Naive thymus-derived CD8-positive, alpha-beta T cell (primary cell): ENCODE measurements around the gene ITPKB. TPM values are rescaled to one million over a fixed set of nuclear protein-coding genes. Genes with fewer than 3 reads are reported as not detected.

Source experiments
- ATAC-seq, 2 donors: fragments of 150-1000 bp; cut with Tn5 transposase in 1 of 2; sonication (Bioruptor Pico), chemical (Tn5 transposase) in 1 of 2; 1 replicate in 1 of 2; 2 replicates in 1 of 2; pipeline ENCODE4 v1.10.0; 2021; ENCODE audit warnings: mild to moderate bottlenecking in 2 of 2, moderate library complexity in 2 of 2
- POLR2A ChIA-PET: fragments of 350-600 bp; sonication (Branson Sonifier 250); formaldehyde crosslinking; loops from one replicate; lab custom pipeline; 2021; ENCODE audit warnings: antibody characterized with exemption; lab: Charles Lee
- DNase-seq, 10 donors: peaks; one replicate each; pipeline versions ENCODE4 v3.0.0 to v3.0.0-alpha.2; 2020 to 2022
- H3K27ac Mint-ChIP-seq, 10 donors: one replicate each; pipeline ENCODE4 v1.8.0; 2020 to 2022; ENCODE audit warnings: mild to moderate bottlenecking in 10 of 10, mixed read lengths in 10 of 10, moderate library complexity in 4 of 10, inconsistent platforms in 1 of 10
- H3K27me3 Mint-ChIP-seq, 5 donors: one replicate each; pipeline ENCODE4 v1.8.0; 2021 to 2022; ENCODE audit warnings: mixed read lengths in 5 of 5
- H3K36me3 Mint-ChIP-seq, 3 donors: one replicate each; pipeline ENCODE4 v1.8.0; 2020 to 2022; ENCODE audit warnings: mixed read lengths in 3 of 3, mild to moderate bottlenecking in 2 of 3, inconsistent platforms in 1 of 3
- H3K4me1 Mint-ChIP-seq, 4 donors: one replicate each; pipeline ENCODE4 v1.8.0; 2021 to 2022; ENCODE audit warnings: mixed read lengths in 4 of 4
- H3K4me3 Mint-ChIP-seq, 10 donors: one replicate each; pipeline ENCODE4 v1.8.0; 2020 to 2022; ENCODE audit warnings: mild to moderate bottlenecking in 10 of 10, mixed read lengths in 10 of 10, moderate library complexity in 6 of 10, inconsistent platforms in 1 of 10
- H3K9me3 Mint-ChIP-seq, 9 donors: one replicate each; pipeline ENCODE4 v1.8.0; 2020 to 2022; ENCODE audit warnings: mixed read lengths in 9 of 9, mild to moderate bottlenecking in 3 of 9, inconsistent platforms in 1 of 9, moderate library complexity in 1 of 9
- polyA plus RNA-seq, 3 donors: library from polyadenylated mRNA; unstranded; fragments of 300-500 nt; fragmentation: Illumina TruSeq; gene quantifications; one replicate each; pipeline ENCODE4 v1.2.3, GENCODE V29; 2021
- total RNA-seq, 8 experiments: library from RNA in 2 of 8; stranded (reverse) in 2 of 8; gene quantifications; one replicate each; pipeline ENCODE4 v1.2.3 and lab custom pipeline; 2021 to 2026

ITPKB gene
- total and polyA plus RNA-seq, 5 experiments from 2014 or later = 72.3 to 185 (median 74.3) TPM

GRCh38 chr1:226646026-226646869, 92.8 kb downstream of the ITPKB start:
- POLR2A ChIA-PET = interaction anchor here (1.0 to 26.5 kb wide), 7 partner anchors 10 to 90 kb away, joined by 3 to 613 read pairs (median 5); no protein-coding TSS in a partner anchor
- no peaks in the 10 kb centered on the region for H3K27me3 Mint-ChIP-seq
- H3K4me3 Mint-ChIP-seq = peak overlapping the region; percentile 19 to 86 (median 66)
- ATAC-seq (no peak), DNase-seq (peak in 1 of 10 donors; percentile 50)
- no peaks in the 10 kb centered on the region for H3K9me3 Mint-ChIP-seq
- peaks cover 45 to 75% (median 71%) of the 10 kb centered on the region in 4 donors for H3K4me1 Mint-ChIP-seq
- peaks cover 5 to 70% (median 8%) of the 10 kb centered on the region in 3 donors for H3K36me3 Mint-ChIP-seq
- H3K27ac Mint-ChIP-seq = peak overlapping the region in 9 of 10 donors; percentile 85 to 97 (median 92)

GRCh38 chr1:226645279-226645976, 93.7 kb downstream of the ITPKB start:
- Mint-ChIP-seq H3K4me3 (peak overlapping the region; percentile 31 to 86 (median 74)), H3K4me1 (peaks cover 40 to 82% (median 74%) of the 10 kb centered on the region in 4 donors), H3K27ac (peak overlapping the region in 9 of 10 donors; percentile 87 to 97 (median 93)), H3K9me3 (no peaks in the 10 kb centered on the region), H3K27me3 (no peaks in the 10 kb centered on the region), H3K36me3 (peaks cover 5 to 76% (median 8%) of the 10 kb centered on the region in 3 donors)
- DNase-seq (peak in 4 of 10 donors; percentile 42 to 75 (median 50)), ATAC-seq (peak; percentile 46 to 51)
- POLR2A ChIA-PET = interaction anchor here (0.6 to 26.5 kb wide), 14 partner anchors 8 to 293 kb away, joined by 3 to 613 read pairs (median 4); partner anchors contain the start of gene ITPKB

DNA sequence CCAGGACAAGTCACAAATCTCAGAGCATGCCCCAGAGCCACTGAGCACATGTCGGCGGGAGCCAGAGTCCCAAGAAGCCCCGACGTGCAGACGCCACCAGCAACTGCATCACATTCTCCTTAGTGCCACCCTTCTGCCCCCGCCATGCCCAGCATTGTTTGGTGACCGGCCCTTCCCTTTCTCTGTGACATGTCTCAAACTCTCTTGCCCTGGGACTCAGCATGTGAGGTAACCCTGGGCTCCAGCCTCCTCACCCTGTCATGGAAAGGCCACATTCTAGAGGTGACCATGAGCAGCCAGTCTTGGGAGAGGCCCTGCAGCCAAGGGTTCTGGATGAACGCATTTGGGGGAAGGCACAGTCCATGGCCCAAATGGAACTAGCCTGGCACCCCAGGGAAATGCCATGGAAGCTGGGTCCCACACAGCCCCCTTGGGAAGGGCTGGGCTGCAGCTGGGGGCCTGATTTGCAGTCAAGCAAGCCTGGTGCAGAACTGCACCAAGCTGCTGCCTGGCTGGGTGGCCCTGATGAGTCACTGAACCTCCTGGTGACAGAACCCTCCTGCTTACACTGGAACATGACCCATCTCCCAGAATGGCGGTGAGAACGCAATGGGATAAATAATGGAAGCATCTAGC, 94.4 kb downstream of the ITPKB start:
- Mint-ChIP-seq H3K4me3 (peak overlapping the region; percentile 53 to 86 (median 74)), H3K36me3 (peaks cover 5 to 80% (median 8%) of the 10 kb centered on the region in 3 donors)

GRCh38 chr1:226643611-226644540, 95.2 kb downstream of the ITPKB start:
- H3K9me3 Mint-ChIP-seq = no peaks in the 10 kb centered on the region
- no peaks in the 10 kb centered on the region for H3K27me3 Mint-ChIP-seq
- peaks cover 33 to 76% (median 74%) of the 10 kb centered on the region in 4 donors for H3K4me1 Mint-ChIP-seq
- POLR2A ChIA-PET = interaction anchor here (1.0 to 26.5 kb wide), 12 partner anchors 9 to 185 kb away, joined by 3 to 613 read pairs (median 11); partner anchors contain the start of gene ITPKB
- H3K27ac Mint-ChIP-seq = peak overlapping the region in 9 of 10 donors; percentile 88 to 97 (median 93)
- ATAC-seq = peak; percentile 45 to 67
- peaks cover 5 to 83% (median 8%) of the 10 kb centered on the region in 3 donors for H3K36me3 Mint-ChIP-seq
- DNase-seq = peak in 7 of 10 donors; percentile 49 to 80 (median 60)
- H3K4me3 Mint-ChIP-seq = peak overlapping the region; percentile 53 to 86 (median 74)

More for the DNA sequence above, 94.4 kb downstream of the ITPKB start:
- DNase-seq = peak in 1 of 10 donors; percentile 37
- peak in 1 of 2 donors; percentile 17 for ATAC-seq
- POLR2A ChIA-PET = interaction anchor here (0.6 to 26.5 kb wide), 17 partner anchors 8 to 184 kb away, joined by 3 to 613 read pairs (median 6); partner anchors contain the start of gene ITPKB
- Mint-ChIP-seq H3K27me3 (no peaks in the 10 kb centered on the region), H3K9me3 (no peaks in the 10 kb centered on the region), H3K4me1 (peaks cover 35 to 83% (median 78%) of the 10 kb centered on the region in 4 donors), H3K27ac (peak overlapping the region in 9 of 10 donors; percentile 87 to 97 (median 93))

GRCh38 chr1:226643177-226643576, 95.9 kb downstream of the ITPKB start:
- H3K4me1 Mint-ChIP-seq = peaks cover 30 to 72% (median 69%) of the 10 kb centered on the region in 4 donors
- DNase-seq (peak in 4 of 10 donors; percentile 25 to 64 (median 52)), ATAC-seq (peak; percentile 52 to 69)
- H3K9me3 Mint-ChIP-seq = no peaks in the 10 kb centered on the region
- peak overlapping the region in 9 of 10 donors; percentile 88 to 97 (median 93) for H3K27ac Mint-ChIP-seq
- peak overlapping the region; percentile 53 to 86 (median 74) for H3K4me3 Mint-ChIP-seq
- H3K36me3 Mint-ChIP-seq = peaks cover 2 to 83% (median 3%) of the 10 kb centered on the region in 3 donors
- no peaks in the 10 kb centered on the region for H3K27me3 Mint-ChIP-seq
- POLR2A ChIA-PET = interaction anchor here (0.6 to 26.5 kb wide), 14 partner anchors 9 to 456 kb away, joined by 3 to 613 read pairs (median 10); partner anchors contain the start of genes ACBD3 and ITPKB

GRCh38 chr1:226642421-226642820, 96.7 kb downstream of the ITPKB start:
- H3K27ac Mint-ChIP-seq = peak overlapping the region in 8 of 10 donors; percentile 88 to 97 (median 93)
- no peak for DNase-seq

DNA sequence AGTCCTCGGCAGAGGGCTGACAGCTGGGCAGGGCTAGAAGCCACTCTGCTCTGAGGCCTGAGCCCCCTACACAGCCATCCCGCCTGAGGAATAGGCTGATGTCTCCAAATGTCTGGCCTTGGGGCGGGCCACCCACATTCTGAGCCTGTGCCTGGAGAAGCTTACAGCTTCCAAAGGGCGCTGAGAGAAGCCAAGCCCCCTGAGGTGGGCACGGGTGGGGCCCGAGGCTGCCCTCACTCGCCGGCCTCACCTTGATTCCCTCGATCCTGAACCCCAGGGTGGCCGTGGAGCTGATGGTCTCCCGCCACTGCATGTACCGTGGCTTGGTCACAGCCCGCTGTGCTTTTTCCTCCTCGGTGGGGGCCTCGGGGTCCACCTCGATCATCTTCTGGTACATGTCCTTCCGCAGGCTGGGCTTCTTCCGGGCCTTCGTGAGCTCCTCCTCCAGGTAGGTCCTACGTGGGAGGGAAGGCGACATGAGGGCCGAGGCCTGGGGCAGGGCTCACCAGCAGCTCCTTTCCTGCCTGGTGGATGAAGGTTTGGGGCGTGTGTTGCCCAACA, 97.3 kb downstream of the ITPKB start:
- peaks cover 29 to 69% (median 65%) of the 10 kb centered on the region in 4 donors for H3K4me1 Mint-ChIP-seq
- H3K27ac Mint-ChIP-seq = peak overlapping the region in 8 of 10 donors; percentile 14 to 97 (median 90)
- DNase-seq (peak in 1 of 10 donors; percentile 36), ATAC-seq (no peak)
- H3K4me3 Mint-ChIP-seq = no peak overlapping the region
- no peaks in the 10 kb centered on the region for H3K9me3 Mint-ChIP-seq
- peaks cover 0 to 83% (median 0%) of the 10 kb centered on the region in 3 donors for H3K36me3 Mint-ChIP-seq
- POLR2A ChIA-PET = interaction anchor here (0.9 to 26.5 kb wide), 7 partner anchors 11 to 187 kb away, joined by 3 to 613 read pairs (median 10); no protein-coding TSS in a partner anchor
- H3K27me3 Mint-ChIP-seq = no peaks in the 10 kb centered on the region

More at GRCh38 chr1:226642421-226642820, 96.7 kb downstream of the ITPKB start:
- POLR2A ChIA-PET = interaction anchor here (0.9 to 26.5 kb wide), 9 partner anchors 10 to 186 kb away, joined by 3 to 613 read pairs (median 4); no protein-coding TSS in a partner anchor
- H3K9me3 Mint-ChIP-seq = no peaks in the 10 kb centered on the region
- peak overlapping the region in 3 of 10 donors; percentile 12 to 72 (median 36) for H3K4me3 Mint-ChIP-seq
- H3K27me3 Mint-ChIP-seq = no peaks in the 10 kb centered on the region
- no peak for ATAC-seq
- H3K4me1 Mint-ChIP-seq = peaks cover 27 to 69% (median 64%) of the 10 kb centered on the region in 4 donors
- H3K36me3 Mint-ChIP-seq = peaks cover 0 to 83% (median 0%) of the 10 kb centered on the region in 3 donors

GRCh38 chr1:226640321-226641136, 98.6 kb downstream of the ITPKB start:
- Mint-ChIP-seq H3K27ac (peak overlapping the region; percentile 60 to 94 (median 88)), H3K27me3 (no peaks in the 10 kb centered on the region), H3K9me3 (no peaks in the 10 kb centered on the region), H3K4me3 (peak overlapping the region in 2 of 10 donors; percentile 11 to 51), H3K4me1 (peaks cover 27 to 69% (median 63%) of the 10 kb centered on the region in 4 donors), H3K36me3 (peaks cover 0 to 81% (median 0%) of the 10 kb centered on the region in 3 donors)
- no peak for ATAC-seq
- POLR2A ChIA-PET = interaction anchor here (1.0 to 26.5 kb wide), 4 partner anchors 12 to 99 kb away, joined by 4 to 613 read pairs (median 19); partner anchors contain the start of gene ITPKB
- DNase-seq = peak in 1 of 10 donors; percentile 52

DNA sequence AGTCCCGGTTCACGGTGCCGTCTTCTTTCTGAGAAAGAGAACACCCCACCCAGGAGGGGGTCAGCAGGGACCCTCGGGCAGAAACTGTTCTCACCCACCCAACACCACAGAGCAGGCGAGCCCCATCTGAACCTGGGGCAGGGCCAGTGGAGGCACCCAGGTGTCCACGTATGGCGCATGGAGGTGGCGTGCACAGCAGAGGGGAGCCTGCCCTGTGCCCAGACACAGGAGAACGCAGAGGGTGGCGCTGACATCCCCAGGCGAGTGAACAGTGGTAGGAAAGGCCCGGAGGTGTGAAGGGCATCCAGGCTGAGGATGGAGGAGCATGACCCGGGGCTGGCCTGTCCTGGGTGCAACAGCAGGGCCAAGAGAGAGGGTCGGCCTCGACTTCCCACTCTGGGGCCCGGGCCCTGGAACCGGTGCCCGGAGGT, 99.4 kb downstream of the ITPKB start:
- no peak overlapping the region for H3K4me3 Mint-ChIP-seq
- peak in 1 of 10 donors; percentile 7 for DNase-seq
- H3K36me3 Mint-ChIP-seq = peaks cover 0 to 83% (median 0%) of the 10 kb centered on the region in 3 donors
- H3K27ac Mint-ChIP-seq = peak overlapping the region; percentile 35 to 88 (median 75)
- POLR2A ChIA-PET = interaction anchor here (0.6 to 1.2 kb wide), 3 partner anchors 32 to 101 kb away, joined by 3 to 4 read pairs (median 3); partner anchors contain the start of gene ITPKB
- H3K4me1 Mint-ChIP-seq = peaks cover 32 to 70% (median 63%) of the 10 kb centered on the region in 4 donors
- H3K27me3 Mint-ChIP-seq = no peaks in the 10 kb centered on the region
- ATAC-seq = no peak
- no peaks in the 10 kb centered on the region for H3K9me3 Mint-ChIP-seq
